Keratinocyte (primary cell): Measurements from ENCODE around the gene PRKAB1. TPM values are rescaled to one million over a fixed set of nuclear protein-coding genes. Genes with fewer than 3 reads are reported as not detected.

ENCODE experiments used
- DNase-seq: peaks from one replicate; pipeline ENCODE4 v3.0.0-alpha.2; 2011; ENCODE audit warnings: low read depth, missing footprints, low spot score
- FAIRE-seq: peaks from 2 replicates; lab custom pipeline; 2011; peaks lifted over from hg19 to GRCh38; lab: Jason Lieb, UNC
- H2AFZ ChIP-seq: 2 replicates; pipeline ENCODE4 v1.6.0; 2012; ENCODE audit warnings: low read length, control low read depth, inconsistent platforms; ENCODE audit not compliant: control insufficient read depth
- H3K27ac ChIP-seq: 2 replicates; pipeline ENCODE4 v1.5.1; 2011; ENCODE audit warnings: low read length; ENCODE audit not compliant: control insufficient read depth, insufficient read depth
- H3K27me3 ChIP-seq: 3 replicates; pipeline ENCODE4 v1.6.0; 2011; ENCODE audit warnings: low read length; ENCODE audit not compliant: control insufficient read depth, insufficient read depth; ENCODE audit errors: extremely low read depth
- H3K36me3 ChIP-seq, 2 experiments: 2 replicates in 1 of 2; 3 replicates in 1 of 2; pipeline ENCODE4 v1.5.1; 2011; ENCODE audit warnings: low read length in 2 of 2, mild to moderate bottlenecking in 1 of 2; ENCODE audit not compliant: control insufficient read depth in 2 of 2, insufficient read depth in 2 of 2; ENCODE audit errors: extremely low read depth in 1 of 2
- H3K4me1 ChIP-seq: 3 replicates; pipeline ENCODE4 v1.5.1; 2011; ENCODE audit warnings: low read length; ENCODE audit not compliant: control insufficient read depth, insufficient read depth; ENCODE audit errors: extremely low read depth
- H3K4me2 ChIP-seq: 3 replicates; pipeline ENCODE4 v1.6.0; 2011; ENCODE audit warnings: low read depth, low read length; ENCODE audit not compliant: control insufficient read depth, insufficient read depth; ENCODE audit errors: extremely low read depth
- H3K4me3 ChIP-seq, 3 experiments: fragments of 200-600 bp in 1 of 3; sonication (generic) in 1 of 3; 2 replicates in 2 of 3; 3 replicates in 1 of 3; pipeline ENCODE4 v1.5.1; 2011 to 2016; ENCODE audit warnings: low read length in 3 of 3, mild to moderate bottlenecking in 3 of 3, control low read depth in 2 of 3, inconsistent platforms in 1 of 3, low read depth in 1 of 3, mixed read lengths in 1 of 3, mixed run types in 1 of 3, moderate library complexity in 1 of 3; ENCODE audit not compliant: control insufficient read depth in 2 of 3, insufficient read depth in 2 of 3; ENCODE audit errors: extremely low read depth in 1 of 3
- H3K79me2 ChIP-seq: 2 replicates; pipeline ENCODE4 v1.6.0; 2012; ENCODE audit warnings: low read length; ENCODE audit not compliant: control insufficient read depth, insufficient read depth
- H3K9ac ChIP-seq: 3 replicates; pipeline ENCODE4 v1.6.0; 2011; ENCODE audit warnings: low read length; ENCODE audit not compliant: control insufficient read depth, insufficient read depth; ENCODE audit errors: extremely low read depth
- H3K9me1 ChIP-seq: 3 replicates; pipeline ENCODE4 v1.6.0; 2011; ENCODE audit warnings: low read length; ENCODE audit not compliant: control insufficient read depth, insufficient read depth; ENCODE audit errors: extremely low read depth
- H3K9me3 ChIP-seq: 2 replicates; pipeline ENCODE4 v1.5.1; 2012; ENCODE audit warnings: low read depth, low read length; ENCODE audit not compliant: control insufficient read depth
- H4K20me1 ChIP-seq: 3 replicates; pipeline ENCODE4 v1.6.0; 2011; ENCODE audit warnings: low read length; ENCODE audit not compliant: control insufficient read depth, insufficient read depth; ENCODE audit errors: extremely low read depth
- CTCF ChIP-seq, 3 experiments: IDR thresholded peaks in 1 of 3; conservative IDR thresholded peaks in 1 of 3; optimal IDR thresholded peaks in 1 of 3; 2 replicates in 2 of 3; 3 replicates in 1 of 3; pipeline versions ENCODE3 to v1.5.1; 2011; ENCODE audit warnings: low read length in 3 of 3, mild to moderate bottlenecking in 3 of 3, moderate library complexity in 2 of 3, control low read depth in 1 of 3, inconsistent platforms in 1 of 3; ENCODE audit not compliant: insufficient read depth in 2 of 3; ENCODE audit errors: extremely low read depth in 1 of 3
- EZH2 ChIP-seq: IDR thresholded peaks from one replicate; pipeline ENCODE4 v1.6.1; 2012; ENCODE audit warnings: inconsistent platforms, mild to moderate bottlenecking, low read length, moderate library complexity
- dilution Hi-C: fragments of 300-500 bp; cut with MboI; formaldehyde crosslinking; loops from one replicate; pipeline ENCODE4 v1.7.0; 2020; ENCODE audit warnings: low sequenced_read_pairs; ENCODE audit not compliant: extremely low pct_ligation_motif_present
- polyA plus RNA-seq, 5 experiments: library from polyadenylated mRNA; depleted of rRNA in 3 of 5; stranded (reverse) in 3 of 5; stranded (forward) in 1 of 5; unstranded in 1 of 5; fragments of >200 nt; gene quantifications; 1 replicate in 1 of 5; 2 replicates in 3 of 5; 3 replicates in 1 of 5; pipeline versions ENCODE4 v1.2.1 to v1.2.3, GENCODE V29; 2011 to 2012; ENCODE audit warnings: missing spikeins in 2 of 5, low read depth in 1 of 5, low replicate concordance in 1 of 5

Gene PRKAB1
- polyA plus RNA-seq, 1 donor (not counting 4 experiments of a cell fraction or from before 2014, with no cell fraction given), result 22.0 TPM

GRCh38 chr12:119672194-119672593, 4.3 kb downstream of the PRKAB1 start:
- no peak overlapping the region for H3K4me2 ChIP-seq
- dilution Hi-C loops, result no loop called here
- no peak for FAIRE-seq
- DNase-seq, result no peak
- peaks cover 16% of the 10 kb centered on the region for H3K4me1 ChIP-seq
- no peak overlapping the region for H3K9ac ChIP-seq
- H3K9me3 ChIP-seq, result no peaks in the 10 kb centered on the region
- no peaks in the 10 kb centered on the region for H4K20me1 ChIP-seq
- H3K9me1 ChIP-seq, result no peaks in the 10 kb centered on the region
- no peak overlapping the region for H2AFZ ChIP-seq
- H3K27me3 ChIP-seq, result no peaks in the 10 kb centered on the region
- peaks cover 21 to 38% of the 10 kb centered on the region in 2 experiments for H3K36me3 ChIP-seq
- no peak overlapping the region for H3K4me3 ChIP-seq
- H3K27ac ChIP-seq, result no peak overlapping the region
- TF ChIP-seq CTCF (optimal IDR thresholded peaks at IDR 0.05 in 1 of 3, IDR thresholded peaks at IDR 0.05 in 1 of 3, conservative IDR thresholded peaks at IDR 0.05 in 1 of 3; ENCODE audit: extremely low read depth in 1 of 3, insufficient read depth in 2 of 3, low read length in 3 of 3) (no peak), EZH2 (no peak)
- peaks cover 23% of the 10 kb centered on the region for H3K79me2 ChIP-seq

GRCh38 chr12:119673634-119674033, 5.7 kb downstream of the PRKAB1 start:
- no peak for FAIRE-seq
- Histone ChIP-seq H3K36me3 (peaks cover 30 to 49% of the 10 kb centered on the region in 2 experiments), H3K27ac (no peak overlapping the region), H3K9ac (no peak overlapping the region), H3K4me2 (no peak overlapping the region), H3K9me3 (no peaks in the 10 kb centered on the region), H3K4me1 (peaks cover 13% of the 10 kb centered on the region), H4K20me1 (no peaks in the 10 kb centered on the region), H3K4me3 (no peak overlapping the region), H2AFZ (no peak overlapping the region), H3K9me1 (no peaks in the 10 kb centered on the region), H3K79me2 (peaks cover 20% of the 10 kb centered on the region), H3K27me3 (no peaks in the 10 kb centered on the region)
- DNase-seq, result no peak
- dilution Hi-C loops, result no loop called here
- no peak for TF ChIP-seq CTCF (optimal IDR thresholded peaks at IDR 0.05 in 1 of 3, IDR thresholded peaks at IDR 0.05 in 1 of 3, conservative IDR thresholded peaks at IDR 0.05 in 1 of 3; ENCODE audit: extremely low read depth in 1 of 3, insufficient read depth in 2 of 3, low read length in 3 of 3)
- no peak for TF ChIP-seq EZH2
